Skeletal muscle cell (primary cell): Measurements from ENCODE around the gene TMTC3.
A peak's percentile ranks its signal among the peaks of the same experiment; 100 is the strongest.
"Not testable (repeated sequence)": the region's sequence is repeated elsewhere in the genome, so short reads cannot be mapped to it uniquely, and the experiment has no call there.

ENCODE experiments used
- DNase-seq: peaks from one replicate; pipeline ENCODE4 v3.0.0-alpha.2; 2010; ENCODE audit warnings: low read depth
- H3K4me3 ChIP-seq: 2 replicates; pipeline ENCODE4 v1.5.1; 2011; ENCODE audit warnings: low read depth, mild to moderate bottlenecking, control low read depth, low read length, moderate library complexity

The TMTC3 gene

GRCh38 chr12:88210311-88210710, 68.2 kb downstream of the TMTC3 start:
- H3K4me3 ChIP-seq, DNase-seq: not testable (repeated sequence)

- no peak overlapping the region for H3K4me3 ChIP-seq
- DNase-seq: no peak
Measured at GRCh38 chr12:88218293-88218692, 76.2 kb downstream of the TMTC3 start.

DNA sequence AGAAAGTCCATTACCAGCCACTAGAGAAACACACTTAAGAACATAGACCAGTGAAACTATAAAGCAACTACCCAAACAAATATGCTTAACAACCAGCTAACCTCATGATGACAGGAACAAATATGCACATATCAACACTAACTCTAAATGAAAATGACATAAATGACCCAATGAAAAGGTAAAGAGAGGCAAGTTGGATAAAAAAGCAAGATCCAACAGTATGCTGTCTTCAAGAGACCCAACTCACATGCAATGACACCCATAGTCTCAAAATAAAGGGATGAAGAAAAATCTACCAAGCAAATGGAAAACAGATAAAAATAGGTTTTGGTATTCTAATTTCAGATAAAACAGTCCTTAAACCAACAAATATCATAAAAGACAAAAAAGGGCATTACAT, 77.8 kb downstream of the TMTC3 start:
- no peak overlapping the region for H3K4me3 ChIP-seq
- DNase-seq: no peak

- no peak overlapping the region for H3K4me3 ChIP-seq
- no peak for DNase-seq
Measured at GRCh38 chr12:88223519-88223918, 81.4 kb downstream of the TMTC3 start.

DNA sequence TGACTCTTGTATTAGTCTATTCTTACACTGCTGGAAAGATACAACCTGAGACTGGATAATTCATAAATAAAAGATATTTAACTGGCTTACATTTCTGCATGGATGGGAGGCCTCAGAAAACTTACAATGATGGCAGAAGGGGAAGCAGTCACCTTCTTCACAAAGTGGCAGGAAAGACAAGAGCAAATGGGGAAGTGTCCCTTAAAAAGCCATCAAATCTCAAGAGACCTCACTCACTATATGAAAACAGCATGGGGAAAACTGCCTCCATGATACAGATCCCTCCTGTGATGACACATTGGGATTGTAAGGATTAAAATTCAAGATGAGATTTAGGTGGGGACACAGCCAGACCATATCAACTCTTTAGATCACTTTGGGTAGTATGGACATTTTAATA, 83.7 kb downstream of the TMTC3 start:
- no peak overlapping the region for H3K4me3 ChIP-seq
- DNase-seq: no peak

- no peak for DNase-seq
- H3K4me3 ChIP-seq: no peak overlapping the region
Measured at GRCh38 chr12:88227263-88227662, 85.2 kb downstream of the TMTC3 start.

- H3K4me3 ChIP-seq: no peak overlapping the region
- DNase-seq: no peak
Measured at GRCh38 chr12:88227871-88228270, 85.8 kb downstream of the TMTC3 start.

GRCh38 chr12:88228720-88229119, 86.6 kb downstream of the TMTC3 start:
- no peak overlapping the region for H3K4me3 ChIP-seq
- no peak for DNase-seq

- no peak overlapping the region for H3K4me3 ChIP-seq
- no peak for DNase-seq
Measured at GRCh38 chr12:88230271-88230670, 88.2 kb downstream of the TMTC3 start.

DNA sequence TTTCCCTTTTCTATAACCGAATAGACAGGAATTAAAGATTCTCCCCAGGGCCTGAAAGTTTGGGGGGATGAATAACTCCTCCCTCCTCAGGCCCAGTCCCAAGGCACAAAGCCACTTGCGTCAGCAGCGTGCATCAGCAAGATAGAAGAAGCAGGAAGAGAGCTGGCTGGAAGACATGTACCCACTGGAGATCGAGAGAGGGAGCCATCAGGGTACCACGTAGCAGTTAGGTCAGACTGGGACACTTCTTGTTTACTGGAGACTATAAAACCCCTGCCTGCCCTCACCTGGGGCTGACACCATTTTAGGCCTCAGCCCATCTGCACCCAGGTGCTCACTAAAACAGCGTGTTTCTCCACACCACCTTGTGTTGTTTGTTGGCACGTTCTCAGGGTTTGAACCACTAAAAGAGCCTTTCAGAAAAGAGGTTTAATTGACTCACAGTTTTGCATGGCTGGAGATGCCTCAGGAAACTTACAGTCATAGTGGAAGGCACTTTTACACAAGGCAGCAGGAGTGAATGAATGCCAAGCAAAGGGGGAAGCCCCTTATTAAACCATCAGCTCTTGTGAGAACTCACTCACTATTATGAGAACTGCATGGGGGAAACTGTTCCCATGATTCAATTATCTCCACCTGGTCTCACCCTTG, 93.2 kb downstream of the TMTC3 start:
- no peak overlapping the region for H3K4me3 ChIP-seq
- no peak for DNase-seq

GRCh38 chr12:88237954-88238353, 95.8 kb downstream of the TMTC3 start:
- DNase-seq: peak; percentile 54
- H3K4me3 ChIP-seq: no peak overlapping the region

- no peak overlapping the region for H3K4me3 ChIP-seq
- no peak for DNase-seq
Measured at GRCh38 chr12:88238406-88238805, 96.3 kb downstream of the TMTC3 start.

DNA sequence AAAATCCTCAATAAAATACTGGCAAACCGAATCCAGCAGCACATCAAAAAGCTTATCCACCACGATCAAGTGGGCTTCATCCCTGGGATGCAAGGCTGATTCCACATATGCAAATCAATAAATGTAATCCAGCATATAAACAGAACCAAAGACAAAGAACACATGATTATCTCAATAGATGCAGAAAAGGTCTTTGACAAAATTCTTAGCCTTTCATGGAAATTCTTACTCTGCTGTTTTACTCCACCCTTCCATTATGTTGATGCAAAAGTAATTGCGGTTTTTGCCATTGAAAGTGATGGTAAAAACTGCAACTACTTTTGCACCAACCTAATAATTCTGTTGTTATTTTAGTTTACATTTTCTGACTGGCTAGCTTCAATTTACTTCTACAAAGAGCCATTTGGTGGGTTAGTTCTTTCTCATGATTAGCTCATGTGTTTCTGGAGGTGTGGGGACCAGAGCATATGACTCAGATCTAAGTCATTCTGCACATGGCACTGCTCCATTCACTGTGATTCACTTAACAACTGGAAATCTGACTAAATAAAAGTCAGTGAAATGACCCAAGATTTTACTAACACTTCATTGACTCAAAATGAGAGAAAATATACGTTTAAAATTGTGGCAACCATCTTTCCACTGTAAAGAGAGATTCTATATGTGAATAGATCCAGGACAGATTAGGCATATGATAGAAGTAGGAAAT, 99.9 kb downstream of the TMTC3 start:
- no peak overlapping the region for H3K4me3 ChIP-seq
- peak; percentile 98 for DNase-seq

- DNase-seq: peak; percentile 67
Measured at GRCh38 chr12:88242571-88242925, 100.4 kb downstream of the TMTC3 start.

DNA sequence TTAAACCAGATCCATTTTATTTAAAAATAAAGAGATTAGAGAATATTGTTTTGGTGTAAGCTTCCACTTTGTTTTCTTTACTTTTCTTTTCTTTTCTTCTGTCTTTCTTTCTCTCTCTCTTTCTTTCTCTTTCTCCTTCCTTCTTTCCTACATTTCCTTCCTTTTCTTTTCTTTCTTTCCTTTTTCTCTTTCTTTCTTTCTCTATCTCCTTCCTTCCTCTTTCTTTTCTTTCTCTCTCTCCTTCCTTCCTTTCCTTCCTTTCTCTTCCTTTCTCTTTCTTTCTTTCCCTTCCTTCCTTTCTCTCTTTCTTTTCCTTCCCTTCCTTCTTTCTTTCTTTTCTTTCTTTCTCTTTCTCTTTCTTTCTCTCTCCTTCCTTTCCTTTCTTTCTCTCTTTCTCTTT, 100.8 kb downstream of the TMTC3 start:
- no peak overlapping the region for H3K4me3 ChIP-seq
- DNase-seq: no peak

More at GRCh38 chr12:88242571-88242925, 100.4 kb downstream of the TMTC3 start:
- H3K4me3 ChIP-seq: no peak overlapping the region

- no peak for DNase-seq
- no peak overlapping the region for H3K4me3 ChIP-seq
Measured at GRCh38 chr12:88243982-88244381, 101.9 kb downstream of the TMTC3 start.

DNA sequence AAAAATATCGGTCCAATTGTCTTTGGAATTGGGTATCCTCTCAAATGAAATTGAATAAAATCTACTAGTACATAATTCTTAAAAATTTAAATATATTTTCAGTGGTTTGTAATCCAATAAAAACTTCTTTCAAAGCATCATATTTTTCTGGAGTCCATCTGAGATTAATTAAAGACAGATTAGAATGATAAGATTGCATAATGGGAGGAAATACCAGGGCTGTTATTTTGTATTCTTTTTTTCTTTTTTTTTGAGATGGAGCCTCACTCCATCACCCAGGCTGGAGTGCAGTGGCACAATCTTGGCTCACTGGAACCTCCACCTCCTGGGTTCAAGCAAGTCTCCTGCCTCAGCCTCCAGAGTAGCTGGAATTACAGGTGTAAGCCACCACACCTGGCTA, 103.8 kb downstream of the TMTC3 start:
- DNase-seq: no peak
- no peak overlapping the region for H3K4me3 ChIP-seq

DNA sequence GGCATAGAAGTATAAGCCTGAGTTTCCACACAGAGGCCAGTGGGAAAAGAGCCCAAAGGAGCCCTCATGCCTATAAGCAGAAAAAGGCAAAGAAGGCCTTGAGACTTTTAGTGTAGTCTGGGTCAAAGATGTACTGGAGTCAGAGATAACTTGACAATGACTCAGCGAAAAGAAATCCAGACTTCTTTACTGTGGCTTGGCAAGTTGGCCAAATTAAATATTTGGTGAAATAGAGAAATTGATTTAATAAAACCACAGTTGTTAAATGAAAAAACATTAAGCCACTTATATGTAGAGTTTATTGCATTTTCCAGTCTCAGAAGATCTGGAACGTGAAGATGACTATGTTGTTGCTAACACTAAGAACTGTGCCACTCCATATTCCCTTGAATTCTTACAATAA, 105.1 kb downstream of the TMTC3 start:
- H3K4me3 ChIP-seq: no peak overlapping the region
- peak; percentile 74 for DNase-seq

DNA sequence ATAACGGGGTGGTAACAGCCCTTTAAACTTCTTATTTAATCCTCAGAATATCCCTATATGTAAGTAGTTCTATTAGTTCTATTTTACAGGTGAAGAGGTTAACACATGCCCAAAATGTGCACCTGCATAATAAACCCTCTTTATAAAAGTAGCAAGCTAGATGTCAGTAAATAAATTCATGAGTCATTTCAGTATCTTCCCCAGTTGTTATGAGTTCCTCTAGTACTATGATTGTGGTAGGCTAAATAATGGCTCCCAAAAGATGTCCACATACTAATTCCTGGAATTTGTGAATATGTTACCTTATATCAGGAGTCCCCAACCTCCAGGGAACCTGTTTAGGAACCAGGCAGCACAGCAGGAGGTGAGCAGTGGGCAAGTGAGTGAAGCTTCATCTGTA, 106.5 kb downstream of the TMTC3 start:
- no peak overlapping the region for H3K4me3 ChIP-seq
- DNase-seq: no peak
